WTC11 (cell line): ENCODE data around the gene CDKN2AIP. TPM values are rescaled to one million over a fixed set of nuclear protein-coding genes. Genes with fewer than 3 reads are reported as not detected.

ENCODE experiments used
- ATAC-seq: fragments of 200-7000 bp; cut with Tn5 transposase; 2 replicates; pipeline ENCODE4 v1.10.0; 2021; ENCODE audit warnings: mild to moderate bottlenecking, moderate library complexity
- CTCF ChIA-PET: fragments of 300-600 bp; sonication (Branson Sonifier 250); formaldehyde crosslinking; loops from one replicate; lab custom pipeline; 2021; ENCODE audit warnings: antibody characterized with exemption; lab: Charles Lee
- POLR2A ChIA-PET: fragments of 350-600 bp; sonication (Branson Sonifier 250); formaldehyde crosslinking; loops from one replicate; lab custom pipeline; 2021; ENCODE audit warnings: antibody characterized with exemption; lab: Charles Lee
- DNase-seq: peaks from one replicate; pipeline ENCODE4 v3.0.0; 2021; ENCODE audit warnings: low spot score
- H3K27ac Mint-ChIP-seq: 2 replicates; pipeline ENCODE4 v1.8.0; 2021; ENCODE audit warnings: mixed read lengths
- H3K27me3 Mint-ChIP-seq: 2 replicates; pipeline ENCODE4 v1.8.0; 2021; ENCODE audit warnings: low read depth, mild to moderate bottlenecking, moderate library complexity, mixed read lengths
- H3K36me3 Mint-ChIP-seq: 2 replicates; pipeline ENCODE4 v1.8.0; 2021; ENCODE audit warnings: mixed read lengths
- H3K4me1 Mint-ChIP-seq: 2 replicates; pipeline ENCODE4 v1.8.0; 2022; ENCODE audit warnings: mixed read lengths
- H3K4me3 Mint-ChIP-seq: 2 replicates; pipeline ENCODE4 v1.8.0; 2021; ENCODE audit warnings: mild to moderate bottlenecking, moderate library complexity, mixed read lengths
- H3K9me3 Mint-ChIP-seq: 2 replicates; pipeline ENCODE4 v1.8.0; 2021; ENCODE audit warnings: mixed read lengths
- AFF4 ChIP-seq: sonication (generic); formaldehyde crosslinking; IDR thresholded peaks from 2 replicates; pipeline ENCODE4 v1.8.1; 2023; ENCODE audit warnings: mild to moderate bottlenecking, missing genetic modification reagents, borderline replicate concordance
- ARID4B ChIP-seq: sonication (generic); formaldehyde crosslinking; IDR thresholded peaks from 2 replicates; pipeline ENCODE4 v1.8.0; 2023; ENCODE audit warnings: missing genetic modification reagents, mild to moderate bottlenecking, borderline replicate concordance
- ATF6 ChIP-seq: sonication (generic); formaldehyde crosslinking; IDR thresholded peaks from 2 replicates; pipeline ENCODE4 v1.8.1; 2023; ENCODE audit warnings: mild to moderate bottlenecking, missing genetic modification reagents
- E2F1 ChIP-seq: sonication (generic); formaldehyde crosslinking; IDR thresholded peaks from 2 replicates; pipeline ENCODE4 v1.8.0; 2022; ENCODE audit warnings: mild to moderate bottlenecking, missing genetic modification reagents
- ELF4 ChIP-seq: sonication (generic); formaldehyde crosslinking; IDR thresholded peaks from 2 replicates; pipeline ENCODE4 v1.8.1; 2022; ENCODE audit warnings: low read depth, mild to moderate bottlenecking, moderate library complexity, missing genetic modification reagents
- FOXP1 ChIP-seq: sonication (generic); formaldehyde crosslinking; IDR thresholded peaks from 2 replicates; pipeline ENCODE4 v1.8.0; 2022; ENCODE audit warnings: missing genetic modification reagents, mild to moderate bottlenecking, moderate library complexity, borderline replicate concordance
- FOXP4 ChIP-seq: sonication (generic); formaldehyde crosslinking; IDR thresholded peaks from 2 replicates; pipeline ENCODE4 v1.8.0; 2022; ENCODE audit warnings: mild to moderate bottlenecking, missing genetic modification reagents
- HMGXB4 ChIP-seq: sonication (generic); formaldehyde crosslinking; IDR thresholded peaks from 2 replicates; pipeline ENCODE4 v1.8.1; 2023; ENCODE audit warnings: mild to moderate bottlenecking, moderate library complexity, missing genetic modification reagents
- PRRX2 ChIP-seq: fragments of 250-450 bp; sonication (Bioruptor Pico); IDR thresholded peaks from 2 replicates; pipeline ENCODE4 v1.8.0; 2021; ENCODE audit warnings: mild to moderate bottlenecking
- RORB ChIP-seq: fragments of 250-450 bp; sonication (Bioruptor Pico); IDR thresholded peaks from 2 replicates; pipeline ENCODE4 v1.9.0; 2021; ENCODE audit warnings: mild to moderate bottlenecking
- SMAD3 ChIP-seq: sonication (generic); formaldehyde crosslinking; IDR thresholded peaks from 2 replicates; pipeline ENCODE4 v1.8.0; 2022; ENCODE audit warnings: missing genetic modification reagents, mild to moderate bottlenecking, borderline replicate concordance
- SOX15 ChIP-seq: fragments of 250-450 bp; sonication (Bioruptor Pico); IDR thresholded peaks from 2 replicates; pipeline ENCODE4 v1.9.0; 2021; ENCODE audit warnings: mild to moderate bottlenecking
- TEAD4 ChIP-seq: sonication (generic); formaldehyde crosslinking; IDR thresholded peaks from 2 replicates; pipeline ENCODE4 v1.8.0; 2022; ENCODE audit warnings: mild to moderate bottlenecking, missing genetic modification reagents
- ZNF263 ChIP-seq: sonication (generic); formaldehyde crosslinking; IDR thresholded peaks from 2 replicates; pipeline ENCODE4 v1.8.1; 2022; ENCODE audit warnings: low read depth, mild to moderate bottlenecking, moderate library complexity, missing genetic modification reagents
- ZNF416 ChIP-seq: fragments of 250-450 bp; sonication (Bioruptor Pico); IDR thresholded peaks from 2 replicates; pipeline ENCODE4 v1.9.0; 2021; ENCODE audit warnings: mild to moderate bottlenecking, inconsistent platforms
- ZNF512 ChIP-seq: sonication (generic); formaldehyde crosslinking; IDR thresholded peaks from 2 replicates; pipeline ENCODE4 v1.8.1; 2022; ENCODE audit warnings: missing genetic modification reagents, borderline replicate concordance
- total RNA-seq: library from RNA; stranded (reverse); gene quantifications from 3 replicates; pipeline ENCODE4 v1.2.3, GENCODE V29; 2021

Gene CDKN2AIP
- total RNA-seq, 1 experiment from 2014 or later = 13.7 TPM

- TF ChIP-seq FOXP4 (CRISPR knock-in tag) (no peak), TEAD4 (no peak), ELF4 (CRISPR knock-in tag) (no peak), SMAD3 (no peak)
Measured at GRCh38 chr4:183401473-183401872, 43.0 kb upstream of the CDKN2AIP start (continued).

- TF ChIP-seq E2F1 (CRISPR knock-in tag) (no peak), PRRX2 (CRISPR knock-in tag) (no peak), AFF4 (no peak), FOXP1 (CRISPR knock-in tag) (no peak), SOX15 (no peak), ZNF512 (CRISPR knock-in tag) (no peak), ARID4B (no peak), ZNF416 (CRISPR knock-in tag) (no peak), ATF6 (no peak), ZNF263 (CRISPR knock-in tag) (no peak), RORB (CRISPR knock-in tag) (no peak), HMGXB4 (CRISPR knock-in tag) (no peak)
- DNase-seq = no peak
- Mint-ChIP-seq H3K9me3 (no peaks in the 10 kb centered on the region), H3K36me3 (no peaks in the 10 kb centered on the region), H3K27ac (no peak overlapping the region), H3K4me1 (peaks cover 13% of the 10 kb centered on the region), H3K27me3 (peaks cover 2% of the 10 kb centered on the region), H3K4me3 (no peak overlapping the region)
- CTCF ChIA-PET = no interaction called here
- POLR2A ChIA-PET = no interaction called here
- ATAC-seq = no peak
Measured at GRCh38 chr4:183402771-183403170, 41.7 kb upstream of the CDKN2AIP start.
